ENCODE results near the gene GLE1. TPM values are rescaled to one million over a fixed set of nuclear protein-coding genes. Genes with fewer than 3 reads are reported as not detected.

GLE1 gene
- total RNA-seq, 1 donor from 2014 or later, result 51.4 TPM

GRCh38 chr9:128548876-128549275, 44.4 kb downstream of the GLE1 start:
- peaks cover 35% of the 10 kb centered on the region for H3K4me1 Mint-ChIP-seq (ENCODE audit: low read depth)
- intact Hi-C loops (cut with micrococcal nuclease), result no loop called here
- no peak for DNase-seq (ENCODE audit: low spot score)
- H3K9me3 Mint-ChIP-seq, result no peaks in the 10 kb centered on the region
- no peak overlapping the region for H3K4me3 Mint-ChIP-seq
- no peak overlapping the region for H3K27ac Mint-ChIP-seq
- H3K36me3 Mint-ChIP-seq (ENCODE audit: low read depth), result peaks cover 2% of the 10 kb centered on the region
- no peaks in the 10 kb centered on the region for H3K27me3 Mint-ChIP-seq (ENCODE audit: insufficient read depth)

GRCh38 chr9:128550226-128550625, 45.7 kb downstream of the GLE1 start:
- no peak for DNase-seq (ENCODE audit: low spot score)
- H3K27me3 Mint-ChIP-seq (ENCODE audit: insufficient read depth), result no peaks in the 10 kb centered on the region
- peak overlapping the region; percentile 72 for H3K27ac Mint-ChIP-seq
- H3K36me3 Mint-ChIP-seq (ENCODE audit: low read depth), result peaks cover 2% of the 10 kb centered on the region
- intact Hi-C loops (cut with micrococcal nuclease), result loop anchor here (2.0 to 10.0 kb wide), 11 partner anchors 37 to 627 kb away; partner anchors contain the start of genes BBLN, DNM1, DOLK and ENDOG
- H3K4me1 Mint-ChIP-seq (ENCODE audit: low read depth), result peaks cover 35% of the 10 kb centered on the region
- peak overlapping the region; percentile 89 for H3K4me3 Mint-ChIP-seq
- H3K9me3 Mint-ChIP-seq, result no peaks in the 10 kb centered on the region

DNA sequence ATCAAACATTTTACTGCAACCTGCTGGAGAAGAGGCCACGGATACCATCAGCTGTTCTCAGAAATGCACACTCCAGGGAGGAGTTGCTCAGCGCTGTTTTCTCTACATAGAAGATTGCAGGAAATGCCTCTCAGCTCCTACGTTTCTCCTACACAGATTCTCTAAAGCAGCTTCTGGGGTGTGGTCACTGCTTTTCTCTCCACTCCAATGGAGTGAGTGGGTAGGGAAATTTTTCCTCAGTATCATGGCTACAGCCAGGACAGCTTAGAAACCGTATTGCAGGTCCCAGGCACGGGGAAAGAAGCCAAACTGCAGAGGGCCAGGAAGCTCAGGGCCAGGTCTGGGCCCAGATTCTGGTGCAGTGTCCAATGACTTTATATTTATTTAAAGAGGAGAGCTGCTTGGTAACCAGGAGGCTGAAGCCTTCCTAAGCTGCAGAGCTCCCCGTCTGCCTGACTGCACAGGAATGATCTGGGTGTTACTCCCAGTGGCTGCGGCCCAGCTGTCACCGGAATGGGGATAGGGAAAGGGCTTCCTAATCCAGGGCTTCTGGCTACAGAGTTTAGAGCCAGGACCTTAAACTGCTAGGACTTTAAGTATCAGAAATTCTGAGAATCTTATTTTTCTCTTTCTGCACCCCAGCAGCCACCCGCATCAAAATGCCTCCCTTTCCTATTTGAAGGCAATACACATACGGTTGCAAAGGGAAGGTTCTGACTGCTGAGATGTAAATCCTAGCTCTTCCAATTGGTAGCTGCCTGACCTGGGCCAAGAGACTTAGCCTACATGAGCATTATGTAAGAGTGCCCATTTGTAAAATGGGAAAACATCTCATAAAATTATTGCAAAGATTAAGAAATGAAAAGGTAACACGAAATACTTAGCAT, 46.5 kb downstream of the GLE1 start:
- H3K4me1 Mint-ChIP-seq (ENCODE audit: low read depth), result peaks cover 35% of the 10 kb centered on the region
- no peaks in the 10 kb centered on the region for H3K27me3 Mint-ChIP-seq (ENCODE audit: insufficient read depth)
- intact Hi-C loops (cut with micrococcal nuclease), result loop anchor here (2.0 to 10.0 kb wide), 11 partner anchors 36 to 626 kb away; partner anchors contain the start of genes BBLN, DNM1, DOLK and ENDOG
- no peak for DNase-seq (ENCODE audit: low spot score)
- no peaks in the 10 kb centered on the region for H3K9me3 Mint-ChIP-seq
- H3K27ac Mint-ChIP-seq, result peak overlapping the region; percentile 91
- H3K4me3 Mint-ChIP-seq, result peak overlapping the region; percentile 89
- H3K36me3 Mint-ChIP-seq (ENCODE audit: low read depth), result peaks cover 2% of the 10 kb centered on the region

DNA sequence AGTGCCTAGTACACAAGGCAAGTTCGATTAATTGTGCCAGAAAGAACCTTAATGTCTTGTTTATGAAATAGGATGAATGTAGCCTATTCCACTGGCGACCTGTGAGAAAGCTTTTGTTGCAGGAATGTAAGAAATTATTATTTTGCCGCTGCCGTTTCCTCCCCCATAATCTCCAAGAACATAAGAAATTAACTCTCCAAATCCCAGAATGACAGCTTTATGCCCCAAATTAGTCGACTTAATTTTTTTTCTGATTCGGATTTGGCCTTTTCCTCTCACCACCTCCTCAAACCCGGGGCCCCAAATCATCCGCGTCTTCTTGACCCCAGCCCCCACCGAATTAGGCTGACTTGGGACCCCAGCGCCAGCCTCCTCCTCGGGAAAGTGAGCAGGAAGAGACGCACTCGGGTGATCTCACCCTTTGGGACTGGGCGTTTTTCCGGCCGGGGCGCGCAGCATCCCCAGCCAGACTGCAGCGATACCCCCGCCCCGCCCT, 47.2 kb downstream of the GLE1 start:
- Mint-ChIP-seq H3K27ac (peak overlapping the region; percentile 91), H3K4me3 (peak overlapping the region; percentile 89), H3K4me1 (ENCODE audit: low read depth) (peaks cover 38% of the 10 kb centered on the region), H3K36me3 (ENCODE audit: low read depth) (peaks cover 3% of the 10 kb centered on the region), H3K9me3 (no peaks in the 10 kb centered on the region), H3K27me3 (ENCODE audit: insufficient read depth) (no peaks in the 10 kb centered on the region)
- DNase-seq (ENCODE audit: low spot score), result no peak
- intact Hi-C loops (cut with micrococcal nuclease), result loop anchor here (1.0 to 10.0 kb wide), 17 partner anchors 35 to 626 kb away; partner anchors contain the start of genes BBLN, COQ4, CRAT and DNM1

DNA sequence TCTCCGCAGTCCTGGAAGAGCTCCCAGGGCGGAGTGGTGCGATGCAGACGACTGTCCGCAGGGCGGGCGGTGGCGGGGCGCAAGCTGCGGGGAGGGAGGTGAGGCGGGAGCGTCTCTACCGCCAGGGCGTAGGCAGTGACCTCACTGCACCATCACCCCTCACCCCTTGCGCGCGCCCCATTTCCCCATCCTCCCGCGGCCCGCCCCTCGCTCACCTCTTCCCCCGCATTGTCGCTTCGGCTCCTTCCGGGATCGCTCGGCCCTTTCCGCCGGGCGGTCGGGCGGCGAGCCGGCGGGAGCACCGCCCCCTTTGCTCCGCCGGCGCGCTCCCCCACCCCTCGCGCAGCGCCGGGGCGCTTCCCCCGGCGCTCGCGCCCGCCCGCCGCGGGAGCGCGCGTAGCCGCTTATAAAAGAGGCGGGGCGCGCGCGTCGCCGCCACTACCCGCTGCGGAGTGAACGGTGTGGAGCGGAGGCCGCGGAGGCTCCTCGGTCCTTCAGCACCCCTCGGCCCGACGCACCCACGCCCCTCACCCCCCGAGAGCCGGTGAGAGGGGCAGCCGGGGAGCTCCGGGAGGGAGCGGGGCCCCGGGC, 47.7 kb downstream of the GLE1 start, which contains the start of gene SPTAN1:
Gene SPTAN1 (plus strand): TSS at position 435 of the 591 bp plus-strand sequence. CDS start 14,154 bp downstream, outside the sequence.
- H3K9me3 Mint-ChIP-seq, result no peaks in the 10 kb centered on the region
- H3K27me3 Mint-ChIP-seq (ENCODE audit: insufficient read depth), result no peaks in the 10 kb centered on the region
- peaks cover 43% of the 10 kb centered on the region for H3K4me1 Mint-ChIP-seq (ENCODE audit: low read depth)
- H3K36me3 Mint-ChIP-seq (ENCODE audit: low read depth), result peaks cover 8% of the 10 kb centered on the region
- H3K4me3 Mint-ChIP-seq, result peak within 1 kb of the TSS; percentile 89
- peak; percentile 93 for DNase-seq (ENCODE audit: low spot score)
- peak within 1 kb of the TSS; percentile 91 for H3K27ac Mint-ChIP-seq
- intact Hi-C loops (cut with micrococcal nuclease), result loop anchor here (1.0 to 10.0 kb wide), 14 partner anchors 48 to 625 kb away; partner anchors contain the start of genes BBLN, COQ4, CRAT and DNM1

DNA sequence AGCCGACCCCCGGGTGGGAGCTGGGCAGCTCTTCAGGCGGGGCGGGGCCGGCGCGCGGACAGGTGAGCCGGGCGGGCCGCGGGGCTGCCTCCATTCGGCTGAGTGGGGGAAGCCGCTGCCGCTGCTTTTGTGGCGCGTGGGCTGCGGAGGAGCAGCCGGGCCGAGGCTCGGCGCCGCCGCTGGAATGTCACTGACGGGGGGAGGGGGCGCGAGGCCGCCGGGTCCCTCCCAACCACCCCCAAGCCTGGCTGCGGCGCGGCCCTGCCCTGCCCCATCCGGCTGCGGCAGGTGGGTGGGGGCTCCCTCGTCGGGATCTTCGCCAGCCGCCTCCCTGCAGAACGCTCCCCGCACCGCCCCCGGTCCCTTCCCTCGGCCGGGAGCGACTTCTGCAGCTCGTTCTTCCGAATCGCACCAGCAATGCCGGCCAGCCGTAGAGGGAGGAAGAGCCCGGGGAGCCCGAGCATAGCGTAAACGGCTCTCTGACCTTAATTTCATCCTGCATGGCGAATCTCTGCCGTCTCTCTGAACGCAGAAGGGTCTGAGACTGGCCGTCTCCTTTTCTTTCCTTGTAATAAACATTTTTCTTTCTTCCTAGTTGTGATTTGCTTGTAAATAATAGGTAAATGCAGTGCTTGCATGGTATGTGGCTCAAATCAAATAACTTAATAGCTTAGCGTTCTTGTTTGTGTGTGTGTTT, 48.4 kb downstream of the GLE1 start:
- Mint-ChIP-seq H3K4me3 (no peak overlapping the region), H3K27ac (no peak overlapping the region), H3K9me3 (no peaks in the 10 kb centered on the region), H3K4me1 (ENCODE audit: low read depth) (peaks cover 48% of the 10 kb centered on the region), H3K36me3 (ENCODE audit: low read depth) (peaks cover 10% of the 10 kb centered on the region), H3K27me3 (ENCODE audit: insufficient read depth) (no peaks in the 10 kb centered on the region)
- intact Hi-C loops (cut with micrococcal nuclease), result loop anchor here (1.0 to 10.0 kb wide), 14 partner anchors 49 to 624 kb away; partner anchors contain the start of genes BBLN, COQ4, CRAT and DNM1
- DNase-seq (ENCODE audit: low spot score), result peak; percentile 55

DNA sequence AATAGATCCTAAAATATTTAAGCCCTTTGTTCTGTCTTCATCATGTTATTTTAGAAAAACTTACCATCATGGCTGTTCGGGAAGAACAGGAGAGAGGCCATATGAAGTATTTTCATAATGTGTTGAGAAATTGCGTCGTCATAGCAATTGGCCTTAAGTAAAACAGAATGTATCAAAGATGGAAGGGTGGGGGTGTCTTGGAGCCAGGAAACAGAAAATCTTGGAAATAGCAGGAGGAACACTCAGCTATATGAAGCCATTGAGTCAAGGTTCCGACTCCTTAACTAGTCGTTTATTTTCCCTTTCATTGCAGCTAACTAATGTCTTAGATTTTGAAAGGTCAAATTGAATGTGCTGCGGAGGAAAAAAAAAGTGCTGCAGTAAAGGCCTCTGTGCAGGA, 49.2 kb downstream of the GLE1 start:
- H3K27ac Mint-ChIP-seq, result no peak overlapping the region
- intact Hi-C loops (cut with micrococcal nuclease), result loop anchor here (2.0 to 10.0 kb wide), 10 partner anchors 131 to 624 kb away; partner anchors contain the start of genes BBLN, CRAT, DNM1 and DOLK
- H3K4me1 Mint-ChIP-seq (ENCODE audit: low read depth), result peaks cover 51% of the 10 kb centered on the region
- peaks cover 8% of the 10 kb centered on the region for H3K36me3 Mint-ChIP-seq (ENCODE audit: low read depth)
- no peaks in the 10 kb centered on the region for H3K27me3 Mint-ChIP-seq (ENCODE audit: insufficient read depth)
- DNase-seq (ENCODE audit: low spot score), result no peak
- no peak overlapping the region for H3K4me3 Mint-ChIP-seq
- H3K9me3 Mint-ChIP-seq, result no peaks in the 10 kb centered on the region

DNA sequence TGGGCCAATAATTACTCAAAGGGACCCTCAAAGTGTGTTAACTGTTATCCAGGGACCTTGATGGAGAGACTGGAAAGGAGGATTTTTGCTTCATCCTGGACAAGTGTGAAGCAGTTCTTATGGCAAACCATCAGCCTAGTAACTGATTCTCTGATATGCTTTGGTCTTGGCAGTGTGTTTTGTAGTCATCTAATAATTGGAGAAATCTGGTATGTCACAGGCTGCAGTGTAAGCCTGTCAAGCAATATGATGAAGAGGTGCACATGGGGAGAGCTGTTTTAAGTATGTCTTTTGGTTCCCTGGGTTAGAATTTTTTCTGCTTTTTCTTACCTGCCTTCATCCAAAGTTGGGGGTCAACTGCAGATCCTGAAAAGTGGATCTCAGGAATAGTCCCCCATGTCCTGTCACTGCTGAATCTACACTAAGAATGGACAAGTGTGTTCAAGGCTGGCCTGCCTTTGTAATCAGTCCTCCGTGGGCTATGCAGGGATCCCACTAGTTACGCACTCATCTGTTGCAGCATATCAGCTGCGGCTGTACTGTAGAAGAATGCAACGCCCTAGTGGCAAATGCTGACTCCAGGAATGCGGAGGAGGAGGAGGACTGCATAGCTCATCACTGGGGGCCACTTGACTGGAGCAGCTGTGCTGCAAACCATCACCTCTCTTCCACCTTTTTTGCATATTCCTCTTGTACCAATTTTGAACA, 49.8 kb downstream of the GLE1 start:
- DNase-seq (ENCODE audit: low spot score), result no peak
- intact Hi-C loops (cut with micrococcal nuclease), result loop anchor here (5.0 to 10.0 kb wide), 8 partner anchors 220 to 623 kb away; partner anchors contain the start of genes BBLN, DNM1, DOLK and GOLGA2
- Mint-ChIP-seq H3K4me1 (ENCODE audit: low read depth) (peaks cover 54% of the 10 kb centered on the region), H3K4me3 (no peak overlapping the region), H3K36me3 (ENCODE audit: low read depth) (peaks cover 8% of the 10 kb centered on the region), H3K27me3 (ENCODE audit: insufficient read depth) (no peaks in the 10 kb centered on the region), H3K27ac (no peak overlapping the region), H3K9me3 (no peaks in the 10 kb centered on the region)

DNA sequence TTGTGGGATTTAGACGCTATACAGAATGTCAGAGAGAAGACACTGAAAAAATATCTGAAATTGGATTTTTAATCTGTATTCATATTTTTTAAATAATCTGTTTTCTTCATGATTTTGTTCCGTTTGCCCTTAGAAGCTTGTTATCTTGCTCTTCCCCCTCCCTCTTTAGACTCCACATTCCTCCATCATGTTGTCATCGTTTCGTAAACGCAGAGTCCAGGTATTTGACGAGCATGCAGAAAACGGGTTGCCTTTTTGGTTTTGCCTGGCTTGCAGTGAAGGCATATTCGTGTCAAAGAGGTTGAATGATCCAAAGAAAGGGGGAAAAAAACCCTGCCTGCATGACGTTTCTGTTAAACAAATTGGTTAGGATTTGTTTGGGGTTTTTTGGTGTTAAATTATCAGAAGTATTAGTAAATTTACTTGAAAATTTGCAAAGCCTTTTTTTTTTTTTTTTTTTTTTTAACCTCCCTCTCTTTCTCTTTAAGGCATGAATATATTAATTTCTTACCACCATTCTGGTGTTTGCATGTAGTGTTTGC, 50.7 kb downstream of the GLE1 start:
- H3K4me3 Mint-ChIP-seq, result no peak overlapping the region
- peaks cover 45% of the 10 kb centered on the region for H3K4me1 Mint-ChIP-seq (ENCODE audit: low read depth)
- intact Hi-C loops (cut with micrococcal nuclease), result loop anchor here (10.0 kb wide), 1 partner anchor 220 kb away; the partner anchor contains the start of gene ZER1
- H3K9me3 Mint-ChIP-seq, result no peaks in the 10 kb centered on the region
- peaks cover 8% of the 10 kb centered on the region for H3K36me3 Mint-ChIP-seq (ENCODE audit: low read depth)
- H3K27me3 Mint-ChIP-seq (ENCODE audit: insufficient read depth), result no peaks in the 10 kb centered on the region
- no peak overlapping the region for H3K27ac Mint-ChIP-seq
- DNase-seq (ENCODE audit: low spot score), result no peak

GRCh38 chr9:128556276-128556675, 51.8 kb downstream of the GLE1 start:
- intact Hi-C loops (cut with micrococcal nuclease), result loop anchor here (10.0 kb wide), 1 partner anchor 219 kb away; the partner anchor contains the start of gene ZER1
- H3K27ac Mint-ChIP-seq, result no peak overlapping the region
- H3K36me3 Mint-ChIP-seq (ENCODE audit: low read depth), result peaks cover 8% of the 10 kb centered on the region
- H3K4me1 Mint-ChIP-seq (ENCODE audit: low read depth), result peaks cover 35% of the 10 kb centered on the region
- H3K9me3 Mint-ChIP-seq, result no peaks in the 10 kb centered on the region
- no peaks in the 10 kb centered on the region for H3K27me3 Mint-ChIP-seq (ENCODE audit: insufficient read depth)
- DNase-seq (ENCODE audit: low spot score), result no peak
- H3K4me3 Mint-ChIP-seq, result no peak overlapping the region

DNA sequence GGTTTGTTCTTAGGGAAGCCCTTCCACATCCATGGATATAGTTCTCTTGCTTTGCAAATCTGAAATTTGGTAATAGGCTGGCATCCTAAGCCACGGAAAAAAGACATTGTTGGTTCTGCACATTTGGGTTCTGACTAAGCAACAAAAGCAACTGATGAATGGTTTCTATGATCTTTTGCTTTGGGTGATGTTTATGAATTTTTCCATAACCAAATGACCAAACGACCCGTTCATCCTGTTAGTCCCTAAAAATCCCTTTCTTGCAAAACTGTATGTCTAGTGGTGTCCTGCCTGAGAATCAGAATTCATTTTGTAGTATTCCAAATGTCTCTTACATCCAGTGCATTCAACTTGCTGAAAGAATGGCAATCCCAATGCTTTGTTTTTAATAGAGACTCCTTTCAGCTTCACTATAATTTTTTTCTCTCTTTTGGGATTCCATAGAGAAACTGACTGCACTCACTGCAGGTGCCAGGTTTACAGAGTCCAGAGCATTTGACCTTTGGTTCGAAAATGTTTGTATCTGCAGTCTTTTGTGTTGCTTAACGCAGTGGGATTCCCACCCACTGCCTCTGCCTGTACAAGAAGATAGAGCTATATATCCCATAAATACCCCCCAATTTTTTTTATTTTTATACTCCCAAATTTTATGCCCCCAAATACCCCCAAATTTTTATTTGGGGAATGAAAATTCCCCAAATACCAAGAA, 52.6 kb downstream of the GLE1 start:
- H3K36me3 Mint-ChIP-seq (ENCODE audit: low read depth), result peaks cover 11% of the 10 kb centered on the region
- no peak for DNase-seq (ENCODE audit: low spot score)
- peak overlapping the region; percentile 52 for H3K27ac Mint-ChIP-seq
- H3K4me3 Mint-ChIP-seq, result no peak overlapping the region
- peaks cover 27% of the 10 kb centered on the region for H3K4me1 Mint-ChIP-seq (ENCODE audit: low read depth)
- H3K9me3 Mint-ChIP-seq, result no peaks in the 10 kb centered on the region
- no peaks in the 10 kb centered on the region for H3K27me3 Mint-ChIP-seq (ENCODE audit: insufficient read depth)
- intact Hi-C loops (cut with micrococcal nuclease), result loop anchor here (10.0 kb wide), 1 partner anchor 218 kb away; the partner anchor contains the start of gene ZER1

Data from activated T-helper 1 cell treated with anti-CD3 and anti-CD28 coated beads, Interleukin-12 subunit alpha, Interleukin-12 subunit beta, Interleukin-2, Interleukin-4 antibody, amounts not matched to agents 30 ng/mL and 10 ng/mL and 1 ng/mL, durations not matched to agents 14 hours and 24 hours and 36 hours (primary cell).